ENCODE measurements around the gene ZNF343.

- no peak for TF ChIP-seq EZH2 (IDR thresholded peaks at IDR 0.05; ENCODE audit: borderline replicate concordance, low read length)
- TF ChIP-seq, protein P1, sequence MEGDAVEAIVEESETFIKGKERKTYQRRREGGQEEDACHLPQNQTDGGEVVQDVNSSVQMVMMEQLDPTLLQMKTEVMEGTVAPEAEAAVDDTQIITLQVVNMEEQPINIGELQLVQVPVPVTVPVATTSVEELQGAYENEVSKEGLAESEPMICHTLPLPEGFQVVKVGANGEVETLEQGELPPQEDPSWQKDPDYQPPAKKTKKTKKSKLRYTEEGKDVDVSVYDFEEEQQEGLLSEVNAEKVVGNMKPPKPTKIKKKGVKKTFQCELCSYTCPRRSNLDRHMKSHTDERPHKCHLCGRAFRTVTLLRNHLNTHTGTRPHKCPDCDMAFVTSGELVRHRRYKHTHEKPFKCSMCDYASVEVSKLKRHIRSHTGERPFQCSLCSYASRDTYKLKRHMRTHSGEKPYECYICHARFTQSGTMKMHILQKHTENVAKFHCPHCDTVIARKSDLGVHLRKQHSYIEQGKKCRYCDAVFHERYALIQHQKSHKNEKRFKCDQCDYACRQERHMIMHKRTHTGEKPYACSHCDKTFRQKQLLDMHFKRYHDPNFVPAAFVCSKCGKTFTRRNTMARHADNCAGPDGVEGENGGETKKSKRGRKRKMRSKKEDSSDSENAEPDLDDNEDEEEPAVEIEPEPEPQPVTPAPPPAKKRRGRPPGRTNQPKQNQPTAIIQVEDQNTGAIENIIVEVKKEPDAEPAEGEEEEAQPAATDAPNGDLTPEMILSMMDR (IDR thresholded peaks at IDR 0.05; ENCODE audit: low read length), result no peak
Observed at GRCh38 chr20:2485661-2486060, 23.1 kb downstream of the ZNF343 start.

All from OCI-LY1 (cell line).